Neural progenitor cell (in vitro differentiated cells): Measurements from ENCODE around the gene CORO6.

Experiments used
- EZH2 ChIP-seq: fragments of 200-600 bp; sonication (generic); IDR thresholded peaks from 2 replicates; pipeline ENCODE4 v1.6.1; 2017; ENCODE audit warnings: antibody characterized with exemption, mild to moderate bottlenecking, moderate library complexity
- TF ChIP-seq, protein P1 (sequence below): fragments of 200-600 bp; sonication (generic); IDR thresholded peaks from 2 replicates; pipeline ENCODE4 v1.5.1; 2017; ENCODE audit warnings: antibody characterized with exemption, mild to moderate bottlenecking

DNA sequence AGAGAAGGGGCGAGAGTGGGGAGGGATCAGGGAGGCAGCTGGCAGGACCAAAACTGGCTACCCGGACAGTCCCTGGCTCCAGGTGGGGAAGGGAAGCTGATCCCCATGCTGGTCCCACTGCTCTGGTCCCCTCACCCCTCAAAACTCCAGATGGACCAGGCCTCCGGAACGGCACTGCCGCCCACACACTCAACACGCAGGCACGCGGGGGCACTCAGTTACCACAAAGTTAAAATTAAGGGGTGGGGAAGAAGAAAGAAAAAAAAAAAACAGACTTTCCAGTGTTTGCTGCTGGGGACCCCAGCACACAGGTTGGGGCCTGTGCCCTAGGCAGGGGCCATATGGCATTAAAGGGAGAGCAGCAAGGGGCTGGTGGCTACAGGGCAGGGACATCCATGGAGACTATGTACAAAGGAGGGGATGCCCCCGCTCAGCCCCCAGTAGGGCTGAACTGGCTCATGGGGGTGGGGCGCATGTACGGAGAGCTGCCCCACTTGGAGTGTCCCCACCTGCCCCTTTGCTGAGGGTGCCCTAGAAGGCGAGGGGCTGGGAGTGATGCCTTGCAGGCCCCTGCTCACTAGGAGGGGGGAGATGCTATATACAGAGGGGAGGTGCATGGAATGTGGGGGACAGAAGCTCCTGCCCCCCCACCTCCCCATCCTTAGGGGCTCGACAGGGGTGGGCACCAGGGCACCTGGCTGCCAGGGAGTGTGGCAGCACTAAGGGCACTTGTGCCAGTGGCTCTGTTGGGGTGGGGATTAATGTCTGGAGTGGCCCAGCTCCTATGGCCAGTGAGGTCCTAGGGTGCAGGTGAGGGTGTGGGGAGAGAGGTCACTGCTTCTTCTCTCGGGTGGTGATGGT is 48.6 kb downstream of the CORO6 start:
- TF ChIP-seq, protein P1, sequence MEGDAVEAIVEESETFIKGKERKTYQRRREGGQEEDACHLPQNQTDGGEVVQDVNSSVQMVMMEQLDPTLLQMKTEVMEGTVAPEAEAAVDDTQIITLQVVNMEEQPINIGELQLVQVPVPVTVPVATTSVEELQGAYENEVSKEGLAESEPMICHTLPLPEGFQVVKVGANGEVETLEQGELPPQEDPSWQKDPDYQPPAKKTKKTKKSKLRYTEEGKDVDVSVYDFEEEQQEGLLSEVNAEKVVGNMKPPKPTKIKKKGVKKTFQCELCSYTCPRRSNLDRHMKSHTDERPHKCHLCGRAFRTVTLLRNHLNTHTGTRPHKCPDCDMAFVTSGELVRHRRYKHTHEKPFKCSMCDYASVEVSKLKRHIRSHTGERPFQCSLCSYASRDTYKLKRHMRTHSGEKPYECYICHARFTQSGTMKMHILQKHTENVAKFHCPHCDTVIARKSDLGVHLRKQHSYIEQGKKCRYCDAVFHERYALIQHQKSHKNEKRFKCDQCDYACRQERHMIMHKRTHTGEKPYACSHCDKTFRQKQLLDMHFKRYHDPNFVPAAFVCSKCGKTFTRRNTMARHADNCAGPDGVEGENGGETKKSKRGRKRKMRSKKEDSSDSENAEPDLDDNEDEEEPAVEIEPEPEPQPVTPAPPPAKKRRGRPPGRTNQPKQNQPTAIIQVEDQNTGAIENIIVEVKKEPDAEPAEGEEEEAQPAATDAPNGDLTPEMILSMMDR, result no peak
- no peak for TF ChIP-seq EZH2
